HEK293 (cell line): Measurements from ENCODE around the gene LNP1.
A peak's percentile ranks its signal among the peaks of the same experiment; 100 is the strongest.

Source experiments
- CTCF ChIA-PET: fragments of 350-600 bp; formaldehyde crosslinking; extraction: SDS; loops from one replicate; lab custom pipeline; 2021; ENCODE audit warnings: antibody characterized with exemption; lab: Yijun Ruan, JAX
- POLR2A ChIA-PET: fragments of 300-600 bp; formaldehyde crosslinking; extraction: SDS; loops from one replicate; lab custom pipeline; 2020; ENCODE audit warnings: antibody characterized with exemption, inconsistent platforms; lab: Yijun Ruan, JAX
- H3K27ac ChIP-seq: fragments of 200-500 bp; sonication (Bioruptor generic); 2 replicates; pipeline ENCODE4 v1.5.1; 2014; ENCODE audit warnings: low read depth, low read length, control low read depth, inconsistent platforms; ENCODE audit errors: extremely low read depth
- H3K36me3 ChIP-seq, 2 experiments: fragments of 200-500 bp in 1 of 2; sonication (Bioruptor generic) in 1 of 2; 1 replicate in 1 of 2; 2 replicates in 1 of 2; pipeline ENCODE4 v1.5.1; 2014 to 2017; ENCODE audit warnings: inconsistent platforms in 2 of 2, low read length in 2 of 2; ENCODE audit not compliant: control insufficient read depth in 2 of 2, insufficient read depth in 1 of 2
- H3K4me1 ChIP-seq: fragments of 200-500 bp; sonication (Bioruptor generic); 2 replicates; pipeline ENCODE4 v1.5.1; 2014; ENCODE audit warnings: mild to moderate bottlenecking, low read length, inconsistent platforms; ENCODE audit not compliant: control insufficient read depth, insufficient read depth
- H3K4me3 ChIP-seq: 2 replicates; pipeline ENCODE4 v1.5.1; 2011; ENCODE audit warnings: low read depth, mild to moderate bottlenecking, control low read depth, low read length, moderate library complexity
- H3K9me3 ChIP-seq: fragments of 200-500 bp; sonication (Bioruptor generic); 2 replicates; pipeline ENCODE4 v1.5.1; 2014; ENCODE audit warnings: low read depth, low read length, inconsistent platforms; ENCODE audit not compliant: control insufficient read depth, insufficient read depth
- KLF9 ChIP-seq: fragments of 450-650 bp; formaldehyde crosslinking; IDR thresholded peaks from 2 replicates; pipeline ENCODE4 v1.5.1; 2016; ENCODE audit warnings: missing biosample characterization, missing genetic modification characterization, low read depth
- REPIN1 ChIP-seq: fragments of 450-650 bp; formaldehyde crosslinking; IDR thresholded peaks from 2 replicates; pipeline ENCODE4 v1.5.1; 2017; ENCODE audit warnings: missing biosample characterization, missing genetic modification characterization, low read depth
- SETDB1 ChIP-seq: IDR thresholded peaks from one replicate; pipeline ENCODE4 v1.6.1; 2017; ENCODE audit warnings: mild to moderate bottlenecking, low read length, moderate library complexity, mixed read lengths; ENCODE audit not compliant: insufficient read length
- ZBTB21 ChIP-seq: fragments of 450-650 bp; formaldehyde crosslinking; IDR thresholded peaks from 2 replicates; pipeline ENCODE4 v1.5.1; 2017; ENCODE audit warnings: missing biosample characterization, missing genetic modification characterization
- ZBTB8A ChIP-seq: fragments of 450-650 bp; formaldehyde crosslinking; IDR thresholded peaks from 2 replicates; pipeline ENCODE4 v1.5.1; 2016; ENCODE audit warnings: missing biosample characterization, missing genetic modification characterization
- ZFHX2 ChIP-seq: fragments of 450-650 bp; formaldehyde crosslinking; conservative IDR thresholded peaks from 2 replicates; pipeline ENCODE4 v1.5.1; 2016; ENCODE audit warnings: missing biosample characterization, missing genetic modification characterization
- ZIC2 ChIP-seq: fragments of 450-650 bp; formaldehyde crosslinking; IDR thresholded peaks from 2 replicates; pipeline ENCODE4 v1.5.1; 2016; ENCODE audit warnings: missing biosample characterization, missing genetic modification characterization
- ZNF138 ChIP-seq: fragments of 450-650 bp; formaldehyde crosslinking; IDR thresholded peaks from 2 replicates; pipeline ENCODE4 v1.5.1; 2016; ENCODE audit warnings: missing biosample characterization, missing genetic modification characterization, borderline replicate concordance
- ZNF155 ChIP-seq: fragments of 450-650 bp; formaldehyde crosslinking; IDR thresholded peaks from 2 replicates; pipeline ENCODE4 v1.5.1; 2016; ENCODE audit warnings: missing biosample characterization, missing genetic modification characterization
- ZNF211 ChIP-seq: fragments of 450-650 bp; formaldehyde crosslinking; IDR thresholded peaks from 2 replicates; pipeline ENCODE4 v1.5.1; 2016; ENCODE audit warnings: low read depth, missing biosample characterization, missing genetic modification characterization
- ZNF266 ChIP-seq: fragments of 450-650 bp; formaldehyde crosslinking; IDR thresholded peaks from 2 replicates; pipeline ENCODE4 v1.5.1; 2016; ENCODE audit warnings: missing biosample characterization, missing genetic modification characterization, low read depth
- ZNF292 ChIP-seq: fragments of 450-650 bp; formaldehyde crosslinking; IDR thresholded peaks from 2 replicates; pipeline ENCODE4 v1.5.1; 2016; ENCODE audit warnings: low read depth, missing biosample characterization, missing genetic modification characterization, borderline replicate concordance
- ZNF510 ChIP-seq: fragments of 450-650 bp; formaldehyde crosslinking; IDR thresholded peaks from 2 replicates; pipeline ENCODE4 v1.5.1; 2018; ENCODE audit warnings: mild to moderate bottlenecking, missing genetic modification characterization, missing biosample characterization; ENCODE audit not compliant: insufficient replicate concordance
- ZNF529 ChIP-seq: fragments of 450-650 bp; formaldehyde crosslinking; IDR thresholded peaks from 2 replicates; pipeline ENCODE4 v1.5.1; 2017; ENCODE audit warnings: missing genetic modification characterization, missing biosample characterization; ENCODE audit not compliant: insufficient replicate concordance
- ZNF558 ChIP-seq: fragments of 450-650 bp; formaldehyde crosslinking; IDR thresholded peaks from 2 replicates; pipeline ENCODE4 v1.5.1; 2016; ENCODE audit warnings: missing biosample characterization, missing genetic modification characterization
- ZNF791 ChIP-seq: fragments of 450-650 bp; formaldehyde crosslinking; IDR thresholded peaks from 2 replicates; pipeline ENCODE4 v1.5.1; 2016; ENCODE audit warnings: missing biosample characterization, missing genetic modification characterization
- ZSCAN16 ChIP-seq: fragments of 450-650 bp; formaldehyde crosslinking; IDR thresholded peaks from 2 replicates; pipeline ENCODE4 v1.5.1; 2016; ENCODE audit warnings: missing biosample characterization, missing genetic modification characterization
- ZSCAN23 ChIP-seq: fragments of 450-650 bp; formaldehyde crosslinking; IDR thresholded peaks from 2 replicates; pipeline ENCODE4 v1.5.1; 2016; ENCODE audit warnings: missing biosample characterization, missing genetic modification characterization
- TF ChIP-seq, protein P1 (sequence below): fragments of 450-650 bp; formaldehyde crosslinking; IDR thresholded peaks from 2 replicates; pipeline ENCODE4; 2016; ENCODE audit warnings: missing biosample characterization, missing genetic modification characterization
- TF ChIP-seq, protein P2 (sequence below): fragments of 450-650 bp; IDR thresholded peaks from 2 replicates; pipeline ENCODE4 v1.5.1; 2018; ENCODE audit warnings: missing biosample characterization, mild to moderate bottlenecking, missing genetic modification characterization
- TF ChIP-seq, protein P3 (sequence below): fragments of 450-650 bp; formaldehyde crosslinking; IDR thresholded peaks from 2 replicates; pipeline ENCODE4 v1.5.1; 2016; ENCODE audit warnings: missing biosample characterization, missing genetic modification characterization
- TF ChIP-seq, protein P4 (sequence below): fragments of 450-650 bp; formaldehyde crosslinking; IDR thresholded peaks from 2 replicates; pipeline ENCODE4 v1.5.1; 2016; ENCODE audit warnings: missing biosample characterization, missing genetic modification characterization
- TF ChIP-seq, protein P5 (sequence below): fragments of 450-650 bp; formaldehyde crosslinking; IDR thresholded peaks from 2 replicates; pipeline ENCODE4 v1.5.1; 2016; ENCODE audit warnings: missing biosample characterization, missing genetic modification characterization
- TF ChIP-seq, protein P6 (sequence below): fragments of 450-650 bp; formaldehyde crosslinking; IDR thresholded peaks from 2 replicates; pipeline ENCODE4 v1.5.1; 2017; ENCODE audit warnings: missing biosample characterization, missing genetic modification characterization

LNP1 gene

DNA sequence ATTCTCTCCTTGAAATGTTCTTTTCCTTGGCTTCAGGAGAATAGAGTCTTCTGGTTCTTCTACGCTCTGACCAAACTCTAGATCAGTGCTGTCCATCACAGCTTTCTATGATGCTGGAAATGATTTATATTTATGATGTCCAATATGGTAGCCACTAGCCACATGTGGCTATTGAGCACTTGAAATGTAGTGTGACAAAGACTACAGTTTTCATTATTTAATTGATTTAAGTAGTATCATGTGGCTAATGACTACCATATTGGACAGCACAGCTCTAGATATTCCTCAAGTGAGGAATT lies 2.9 kb downstream of the LNP1 start:
- POLR2A ChIA-PET: no interaction called here
- CTCF ChIA-PET: interaction anchor here (1.3 kb wide), 1 partner anchor 69 kb away, joined by 4 read pairs; no protein-coding TSS in a partner anchor
- Histone ChIP-seq H3K27ac (no peak overlapping the region), H3K9me3 (no peaks in the 10 kb centered on the region), H3K4me1 (no peaks in the 10 kb centered on the region), H3K36me3 (no peaks in the 10 kb centered on the region), H3K4me3 (no peak overlapping the region)
- TF ChIP-seq ZFHX2 (tag by site-specific recombination): no peak
- TF ChIP-seq ZNF211: no peak
- no peak for TF ChIP-seq ZNF558 (tag by site-specific recombination)
- no peak for TF ChIP-seq ZNF155 (tag by site-specific recombination)
- TF ChIP-seq ZBTB8A (tag by site-specific recombination): no peak
- TF ChIP-seq, protein P1, sequence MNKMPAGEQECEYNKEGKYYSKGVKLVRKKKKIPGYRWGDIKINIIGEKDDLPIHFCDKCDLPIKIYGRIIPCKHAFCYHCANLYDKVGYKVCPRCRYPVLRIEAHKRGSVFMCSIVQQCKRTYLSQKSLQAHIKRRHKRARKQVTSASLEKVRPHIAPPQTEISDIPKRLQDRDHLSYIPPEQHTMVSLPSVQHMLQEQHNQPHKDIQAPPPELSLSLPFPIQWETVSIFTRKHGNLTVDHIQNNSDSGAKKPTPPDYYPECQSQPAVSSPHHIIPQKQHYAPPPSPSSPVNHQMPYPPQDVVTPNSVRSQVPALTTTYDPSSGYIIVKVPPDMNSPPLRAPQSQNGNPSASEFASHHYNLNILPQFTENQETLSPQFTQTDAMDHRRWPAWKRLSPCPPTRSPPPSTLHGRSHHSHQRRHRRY (tag by site-specific recombination): no peak
- TF ChIP-seq KLF9 (tag by site-specific recombination): no peak
- TF ChIP-seq ZNF138 (tag by site-specific recombination): no peak
- TF ChIP-seq, protein P2, sequence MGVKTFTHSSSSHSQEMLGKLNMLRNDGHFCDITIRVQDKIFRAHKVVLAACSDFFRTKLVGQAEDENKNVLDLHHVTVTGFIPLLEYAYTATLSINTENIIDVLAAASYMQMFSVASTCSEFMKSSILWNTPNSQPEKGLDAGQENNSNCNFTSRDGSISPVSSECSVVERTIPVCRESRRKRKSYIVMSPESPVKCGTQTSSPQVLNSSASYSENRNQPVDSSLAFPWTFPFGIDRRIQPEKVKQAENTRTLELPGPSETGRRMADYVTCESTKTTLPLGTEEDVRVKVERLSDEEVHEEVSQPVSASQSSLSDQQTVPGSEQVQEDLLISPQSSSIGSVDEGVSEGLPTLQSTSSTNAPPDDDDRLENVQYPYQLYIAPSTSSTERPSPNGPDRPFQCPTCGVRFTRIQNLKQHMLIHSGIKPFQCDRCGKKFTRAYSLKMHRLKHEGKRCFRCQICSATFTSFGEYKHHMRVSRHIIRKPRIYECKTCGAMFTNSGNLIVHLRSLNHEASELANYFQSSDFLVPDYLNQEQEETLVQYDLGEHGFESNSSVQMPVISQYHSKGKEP: no peak
- TF ChIP-seq ZNF791 (tag by site-specific recombination): no peak
- TF ChIP-seq, protein P3, sequence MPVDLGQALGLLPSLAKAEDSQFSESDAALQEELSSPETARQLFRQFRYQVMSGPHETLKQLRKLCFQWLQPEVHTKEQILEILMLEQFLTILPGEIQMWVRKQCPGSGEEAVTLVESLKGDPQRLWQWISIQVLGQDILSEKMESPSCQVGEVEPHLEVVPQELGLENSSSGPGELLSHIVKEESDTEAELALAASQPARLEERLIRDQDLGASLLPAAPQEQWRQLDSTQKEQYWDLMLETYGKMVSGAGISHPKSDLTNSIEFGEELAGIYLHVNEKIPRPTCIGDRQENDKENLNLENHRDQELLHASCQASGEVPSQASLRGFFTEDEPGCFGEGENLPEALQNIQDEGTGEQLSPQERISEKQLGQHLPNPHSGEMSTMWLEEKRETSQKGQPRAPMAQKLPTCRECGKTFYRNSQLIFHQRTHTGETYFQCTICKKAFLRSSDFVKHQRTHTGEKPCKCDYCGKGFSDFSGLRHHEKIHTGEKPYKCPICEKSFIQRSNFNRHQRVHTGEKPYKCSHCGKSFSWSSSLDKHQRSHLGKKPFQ (tag by site-specific recombination): no peak

DNA sequence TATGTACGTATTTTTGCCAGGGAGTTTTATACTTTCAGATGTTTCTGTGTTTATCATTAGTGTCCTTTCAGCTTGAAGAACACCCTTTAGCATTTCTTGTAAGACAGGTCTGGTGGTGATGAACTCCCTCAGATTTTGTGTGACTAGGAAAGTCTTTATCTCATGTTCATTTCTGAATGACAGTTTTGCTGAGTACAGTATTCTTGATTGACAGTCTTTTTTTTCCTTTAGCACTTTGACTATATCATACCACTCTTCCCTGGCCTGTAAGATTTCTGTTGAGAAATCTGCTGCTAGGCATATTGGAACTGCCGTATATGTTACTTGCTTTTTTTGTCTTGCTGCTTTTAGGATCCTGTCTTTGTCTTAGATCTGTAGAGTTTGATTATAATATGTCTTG lies 5.8 kb downstream of the LNP1 start:
- Histone ChIP-seq H3K4me1 (no peaks in the 10 kb centered on the region), H3K27ac (no peak overlapping the region), H3K4me3 (no peak overlapping the region), H3K9me3 (no peaks in the 10 kb centered on the region), H3K36me3 (no peaks in the 10 kb centered on the region)
- TF ChIP-seq SETDB1 (peak; percentile 92), ZNF266 (tag by site-specific recombination) (no peak)
- POLR2A ChIA-PET: no interaction called here
- CTCF ChIA-PET: no interaction called here

DNA sequence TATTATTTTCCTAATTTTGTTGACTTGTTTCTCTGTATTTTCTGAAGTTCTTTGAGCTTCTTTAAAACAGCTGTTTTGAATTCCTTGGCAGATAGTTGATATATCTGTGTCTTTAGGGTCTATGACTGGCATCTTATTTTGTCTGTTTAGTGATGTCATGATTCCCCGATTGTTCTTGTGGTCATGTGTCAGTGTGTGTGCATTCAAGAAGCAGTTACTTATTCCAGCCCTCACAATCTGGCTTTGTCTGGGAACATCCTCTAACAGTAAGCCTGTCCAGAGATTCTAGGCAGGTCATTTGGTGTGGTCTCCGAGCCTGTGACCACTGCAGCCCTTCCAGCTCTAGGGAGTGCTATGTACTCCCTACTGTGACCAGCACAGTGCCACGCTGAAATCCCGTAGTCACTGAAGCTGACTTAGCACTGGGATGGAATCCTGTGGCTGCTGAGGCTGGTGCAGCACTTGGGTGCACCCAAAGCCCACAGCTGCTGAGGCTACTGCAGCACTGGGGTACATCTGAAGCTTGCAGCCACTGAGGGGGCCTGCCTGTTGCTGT lies 6.7 kb downstream of the LNP1 start:
- Histone ChIP-seq H3K27ac (no peak overlapping the region), H3K9me3 (no peaks in the 10 kb centered on the region), H3K4me1 (no peaks in the 10 kb centered on the region), H3K36me3 (peaks cover 0 to 4% of the 10 kb centered on the region in 2 experiments; a peak in 1 of 3 replicates), H3K4me3 (no peak overlapping the region)
- ChIA-PET POLR2A (no interaction called here), CTCF (no interaction called here)
- TF ChIP-seq REPIN1 (tag by site-specific recombination) (no peak), ZIC2 (tag by site-specific recombination) (no peak), ZBTB21 (no peak), ZSCAN23 (tag by site-specific recombination) (no peak), ZNF529 (no peak), ZSCAN16 (tag by site-specific recombination) (no peak), ZNF510 (tag by site-specific recombination) (no peak), ZNF292 (tag by site-specific recombination) (no peak)
- TF ChIP-seq, protein P4, sequence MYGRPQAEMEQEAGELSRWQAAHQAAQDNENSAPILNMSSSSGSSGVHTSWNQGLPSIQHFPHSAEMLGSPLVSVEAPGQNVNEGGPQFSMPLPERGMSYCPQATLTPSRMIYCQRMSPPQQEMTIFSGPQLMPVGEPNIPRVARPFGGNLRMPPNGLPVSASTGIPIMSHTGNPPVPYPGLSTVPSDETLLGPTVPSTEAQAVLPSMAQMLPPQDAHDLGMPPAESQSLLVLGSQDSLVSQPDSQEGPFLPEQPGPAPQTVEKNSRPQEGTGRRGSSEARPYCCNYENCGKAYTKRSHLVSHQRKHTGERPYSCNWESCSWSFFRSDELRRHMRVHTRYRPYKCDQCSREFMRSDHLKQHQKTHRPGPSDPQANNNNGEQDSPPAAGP (tag by site-specific recombination): no peak
- TF ChIP-seq, protein P5, sequence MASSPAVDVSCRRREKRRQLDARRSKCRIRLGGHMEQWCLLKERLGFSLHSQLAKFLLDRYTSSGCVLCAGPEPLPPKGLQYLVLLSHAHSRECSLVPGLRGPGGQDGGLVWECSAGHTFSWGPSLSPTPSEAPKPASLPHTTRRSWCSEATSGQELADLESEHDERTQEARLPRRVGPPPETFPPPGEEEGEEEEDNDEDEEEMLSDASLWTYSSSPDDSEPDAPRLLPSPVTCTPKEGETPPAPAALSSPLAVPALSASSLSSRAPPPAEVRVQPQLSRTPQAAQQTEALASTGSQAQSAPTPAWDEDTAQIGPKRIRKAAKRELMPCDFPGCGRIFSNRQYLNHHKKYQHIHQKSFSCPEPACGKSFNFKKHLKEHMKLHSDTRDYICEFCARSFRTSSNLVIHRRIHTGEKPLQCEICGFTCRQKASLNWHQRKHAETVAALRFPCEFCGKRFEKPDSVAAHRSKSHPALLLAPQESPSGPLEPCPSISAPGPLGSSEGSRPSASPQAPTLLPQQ (tag by site-specific recombination): no peak
- TF ChIP-seq, protein P6, sequence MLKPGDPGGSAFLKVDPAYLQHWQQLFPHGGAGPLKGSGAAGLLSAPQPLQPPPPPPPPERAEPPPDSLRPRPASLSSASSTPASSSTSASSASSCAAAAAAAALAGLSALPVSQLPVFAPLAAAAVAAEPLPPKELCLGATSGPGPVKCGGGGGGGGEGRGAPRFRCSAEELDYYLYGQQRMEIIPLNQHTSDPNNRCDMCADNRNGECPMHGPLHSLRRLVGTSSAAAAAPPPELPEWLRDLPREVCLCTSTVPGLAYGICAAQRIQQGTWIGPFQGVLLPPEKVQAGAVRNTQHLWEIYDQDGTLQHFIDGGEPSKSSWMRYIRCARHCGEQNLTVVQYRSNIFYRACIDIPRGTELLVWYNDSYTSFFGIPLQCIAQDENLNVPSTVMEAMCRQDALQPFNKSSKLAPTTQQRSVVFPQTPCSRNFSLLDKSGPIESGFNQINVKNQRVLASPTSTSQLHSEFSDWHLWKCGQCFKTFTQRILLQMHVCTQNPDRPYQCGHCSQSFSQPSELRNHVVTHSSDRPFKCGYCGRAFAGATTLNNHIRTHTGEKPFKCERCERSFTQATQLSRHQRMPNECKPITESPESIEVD: no peak
